Right forelimb (tissue), 1 donor: ENCODE measurements around the gene TIAM2.

Experiments used
- DNase-seq: peaks from one replicate; pipeline ENCODE4 v3.0.0-alpha.2; 2018

The TIAM2 gene

DNA sequence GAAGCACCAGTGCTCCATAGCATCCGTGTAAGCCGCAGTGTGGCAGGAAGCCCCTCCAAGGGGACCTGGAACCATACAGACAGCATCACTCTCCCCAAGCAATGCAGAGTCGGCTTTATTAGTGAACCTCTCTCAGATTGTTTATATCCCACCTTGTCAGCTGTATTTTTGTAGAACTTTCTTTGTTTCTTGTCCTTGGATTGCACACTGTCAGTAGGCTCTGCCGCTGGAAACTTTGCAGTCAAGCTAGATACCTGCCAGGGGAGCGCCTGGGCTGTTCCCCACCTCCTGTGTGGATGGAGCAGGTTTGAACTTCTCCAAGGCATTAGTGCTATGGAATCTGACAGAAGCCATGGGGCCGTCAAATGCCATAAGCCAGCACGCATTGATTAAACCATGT lies 250.1 kb downstream of the TIAM2 start:
- DNase-seq, result no peak

DNA sequence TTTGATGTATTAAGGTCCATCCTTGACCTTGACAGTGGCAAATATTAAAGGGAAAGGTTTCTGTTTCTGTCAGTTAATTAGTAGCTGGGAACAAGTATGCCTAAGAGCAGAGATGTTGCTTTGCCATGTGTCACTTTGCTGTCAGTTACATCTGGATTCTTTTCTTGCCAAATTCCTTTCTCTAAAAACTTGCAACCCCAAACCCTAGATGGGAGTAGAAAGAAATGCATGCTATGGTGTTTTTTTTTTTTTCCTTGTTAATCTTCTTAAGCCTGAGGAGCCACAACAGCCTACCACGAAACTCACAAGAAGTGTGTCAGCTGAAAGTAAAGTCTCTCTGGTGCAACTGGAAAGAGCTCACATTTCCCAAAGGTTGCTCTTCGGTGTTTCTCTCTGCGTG lies 250.7 kb downstream of the TIAM2 start:
- DNase-seq, result no peak

DNA sequence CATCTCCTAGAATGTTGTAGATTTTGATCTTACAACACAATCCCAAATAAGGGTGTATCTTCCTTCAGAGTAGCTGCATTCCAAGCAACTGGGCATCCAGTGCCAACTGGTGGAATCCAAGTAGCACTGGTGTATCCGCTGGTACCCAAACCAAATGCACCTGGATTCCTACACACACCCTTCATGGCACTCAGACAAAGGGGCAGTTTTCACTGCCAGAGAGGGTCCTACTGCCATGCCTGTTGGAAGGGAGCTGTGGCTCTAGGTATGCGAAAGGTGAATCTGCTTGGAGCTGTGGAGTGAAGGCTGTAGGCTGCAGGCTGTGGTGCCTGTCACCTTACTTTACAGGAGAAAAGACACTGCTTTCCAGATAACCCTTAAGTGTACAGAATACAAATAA lies 251.7 kb downstream of the TIAM2 start:
- DNase-seq, result no peak

DNA sequence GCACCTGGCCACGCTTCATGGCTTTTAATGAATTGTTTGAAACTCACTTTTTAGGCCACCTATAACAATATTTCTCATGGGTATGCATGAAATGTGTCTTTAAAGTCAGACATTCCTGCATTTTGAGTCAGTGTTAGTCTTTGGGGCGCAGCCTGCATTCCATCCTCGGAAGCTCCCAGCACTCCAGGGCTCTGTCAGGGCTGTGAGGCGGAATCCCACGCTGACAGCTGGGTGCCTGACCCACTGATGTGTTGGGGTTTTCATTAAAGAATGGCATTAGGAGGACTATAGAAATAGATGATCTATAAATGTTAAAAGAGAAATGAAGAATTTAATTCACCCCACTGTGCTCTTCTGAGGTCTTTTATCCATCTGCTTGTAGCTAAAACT lies 252.5 kb downstream of the TIAM2 start:
- DNase-seq, result no peak

DNA sequence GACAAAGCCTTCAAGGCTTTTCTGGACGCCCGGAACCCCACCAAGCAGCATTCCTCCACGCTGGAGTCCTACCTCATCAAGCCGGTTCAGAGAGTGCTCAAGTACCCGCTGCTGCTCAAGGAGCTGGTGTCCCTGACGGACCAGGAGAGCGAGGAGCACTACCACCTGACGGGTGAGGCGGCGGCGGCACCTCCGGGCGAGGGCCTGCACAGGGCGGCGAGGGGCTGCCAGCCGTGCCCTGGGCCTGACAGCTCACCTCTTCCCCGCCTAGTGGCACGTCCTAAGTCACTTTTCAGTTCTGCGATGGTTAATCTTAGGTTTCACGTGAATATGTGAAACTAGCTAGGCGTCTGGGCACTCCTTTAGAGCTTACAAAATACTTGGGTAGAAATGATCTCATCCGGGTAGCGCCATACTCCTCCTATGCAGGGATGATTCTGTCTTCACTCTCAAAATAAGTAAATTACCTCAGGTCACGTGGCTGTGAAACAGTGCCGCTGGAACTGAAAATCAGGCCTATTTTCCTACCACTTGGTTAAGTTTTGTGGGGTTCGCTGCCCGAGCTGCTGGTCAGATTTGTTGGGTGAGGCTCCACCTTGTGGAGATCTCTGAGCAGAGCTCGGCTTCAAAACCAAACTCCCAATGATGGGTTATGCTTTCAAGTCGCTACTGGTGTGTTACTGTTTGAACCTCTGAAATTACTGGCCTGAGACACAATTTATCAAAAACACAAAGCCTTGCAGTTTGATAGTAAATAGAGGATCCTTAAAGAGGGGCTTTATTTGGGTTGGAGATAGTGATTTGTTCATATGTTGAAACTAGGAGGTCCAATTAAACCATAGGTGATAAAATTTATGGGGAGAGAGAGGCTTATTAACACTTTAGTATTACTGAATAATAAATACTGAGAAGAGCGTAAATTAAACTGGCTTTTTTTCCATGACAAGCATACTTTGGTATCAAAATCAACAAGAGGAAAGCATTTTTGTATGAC lies 253.2 kb downstream of the TIAM2 start:
- DNase-seq, result peak; percentile 64

DNA sequence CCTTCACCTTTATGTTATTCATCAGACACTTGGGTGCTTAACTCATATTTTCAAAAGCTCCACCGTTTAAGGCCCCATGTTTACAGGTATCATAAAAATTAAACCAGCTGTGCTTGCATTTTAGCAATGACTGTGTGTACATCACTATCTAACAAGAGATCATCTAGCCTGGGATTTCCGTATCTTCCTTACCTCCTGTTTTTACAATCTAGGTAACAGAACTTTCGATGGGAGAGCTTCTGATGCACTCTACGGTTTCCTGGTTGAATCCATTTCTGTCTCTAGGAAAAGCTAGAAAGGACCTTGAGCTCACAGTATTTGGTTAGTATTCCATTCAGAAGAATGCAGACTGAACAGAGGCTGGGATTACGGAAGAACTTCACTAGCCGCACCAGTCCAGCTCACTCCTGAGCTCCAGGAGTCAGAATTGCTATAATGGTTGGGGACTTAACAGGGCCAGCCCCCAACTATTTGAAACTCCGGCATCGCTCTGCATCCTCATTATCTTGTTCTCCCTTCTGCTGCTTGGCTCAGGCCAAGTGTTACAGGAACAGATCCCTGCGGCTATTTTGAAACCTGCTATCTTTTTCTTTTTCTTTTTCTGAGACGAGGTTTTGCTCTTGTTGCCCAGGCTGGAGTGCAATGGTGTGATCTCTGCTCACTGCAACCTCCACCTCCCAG lies 255.7 kb downstream of the TIAM2 start:
- no peak for DNase-seq

DNA sequence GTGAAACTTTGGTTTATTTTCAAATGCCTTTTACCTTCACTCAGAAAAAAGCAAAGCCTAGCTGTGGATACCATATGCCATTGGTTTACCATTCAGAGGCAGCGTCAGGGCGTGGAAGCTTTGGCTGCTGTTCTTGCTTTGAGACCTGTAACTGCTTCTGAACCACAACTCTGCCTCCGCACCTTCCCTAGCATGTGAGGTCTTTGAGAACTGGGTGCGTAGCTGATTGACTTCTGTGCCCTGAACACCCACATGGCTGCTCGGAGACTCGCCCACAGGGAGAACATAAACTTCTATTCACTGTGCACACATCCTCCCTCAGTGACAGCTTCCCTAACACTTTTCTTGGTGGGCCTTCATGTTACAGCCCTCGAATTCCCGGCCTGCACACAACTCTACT lies 257.5 kb downstream of the TIAM2 start:
- no peak for DNase-seq

DNA sequence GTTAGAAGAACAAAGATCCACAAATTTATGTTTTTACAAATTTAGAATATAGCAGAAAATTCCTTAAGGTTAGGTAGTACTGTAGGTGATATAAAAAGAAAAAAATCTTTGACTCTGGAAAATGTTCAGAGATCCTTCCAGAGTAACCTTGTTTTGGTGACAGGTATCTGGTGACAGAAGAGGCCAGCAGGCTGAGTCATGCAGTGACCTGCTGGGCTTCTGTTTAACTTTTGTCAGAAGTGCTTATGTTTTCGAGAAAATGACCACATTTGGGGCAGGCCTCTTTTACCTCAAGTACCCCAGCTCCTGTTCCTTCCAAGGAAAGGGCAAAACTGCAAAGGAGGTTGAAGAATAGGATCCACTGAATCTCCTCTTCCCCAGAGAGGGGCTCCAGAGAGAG lies 258.2 kb downstream of the TIAM2 start:
- DNase-seq, result no peak

DNA sequence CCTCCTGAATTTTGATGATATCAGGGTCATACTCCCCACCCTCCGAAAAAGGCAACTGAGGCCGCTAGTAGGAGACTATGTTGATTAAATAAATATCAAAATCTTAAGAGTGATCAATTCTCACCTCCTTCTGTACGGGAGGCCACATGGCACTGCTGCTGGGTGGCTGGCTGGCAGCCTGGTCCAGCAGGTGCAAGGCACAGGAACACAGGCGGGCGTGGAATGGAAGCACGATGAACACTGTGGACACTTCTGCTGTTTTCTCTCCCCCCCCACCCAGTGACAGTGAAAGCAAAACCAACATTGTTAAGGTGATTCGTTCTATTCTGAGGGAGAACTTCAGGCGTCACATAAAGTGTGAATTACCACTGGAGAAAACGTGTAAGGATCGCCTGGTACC lies 259.0 kb downstream of the TIAM2 start:
- no peak for DNase-seq

DNA sequence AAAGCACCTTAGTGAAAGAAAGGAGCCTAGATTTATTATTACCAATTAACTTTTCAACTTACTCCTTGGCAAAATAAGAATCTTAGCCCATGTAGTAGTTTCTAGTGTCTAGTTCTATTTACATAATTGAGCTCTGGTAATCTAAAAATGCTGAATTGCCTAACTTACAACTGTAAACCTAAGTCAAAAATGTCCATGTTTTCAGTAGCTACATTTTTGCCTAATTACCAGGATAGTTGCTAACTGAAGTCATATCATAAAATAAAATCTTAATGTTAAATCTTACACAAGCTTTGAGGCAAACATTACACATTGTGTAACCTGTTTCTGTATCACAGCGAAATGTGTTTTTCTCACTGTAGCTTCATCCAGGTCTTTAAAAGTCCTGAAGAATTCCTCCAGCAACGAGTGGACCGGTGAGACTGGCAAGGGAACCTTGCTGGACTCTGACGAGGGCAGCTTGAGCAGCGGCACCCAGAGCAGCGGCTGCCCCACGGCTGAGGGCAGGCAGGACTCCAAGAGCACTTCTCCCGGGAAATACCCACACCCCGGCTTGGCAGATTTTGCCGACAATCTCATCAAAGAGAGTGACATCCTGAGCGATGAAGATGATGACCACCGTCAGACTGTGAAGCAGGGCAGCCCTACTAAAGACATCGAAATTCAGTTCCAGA lies 261.1 kb downstream of the TIAM2 start:
- DNase-seq, result no peak

DNA sequence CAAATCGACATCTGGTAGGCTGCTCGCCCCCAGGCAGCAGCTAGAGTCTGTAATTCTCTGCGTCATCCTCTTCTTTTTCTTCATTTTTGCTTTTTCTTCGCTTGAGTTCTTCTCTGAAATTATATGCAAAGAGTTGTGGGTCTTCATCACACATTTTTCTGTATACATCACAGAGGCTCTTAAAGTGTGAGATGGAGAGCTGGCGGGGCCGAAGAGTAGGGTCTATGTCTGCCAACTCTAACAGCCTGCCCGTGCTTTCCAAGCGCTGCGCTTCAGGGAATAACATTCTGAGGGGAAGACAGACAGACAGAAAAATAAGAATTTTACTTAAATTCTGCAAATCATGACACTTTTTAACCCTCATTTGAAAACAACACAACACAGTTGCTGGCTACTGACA lies 262.7 kb downstream of the TIAM2 start:
- DNase-seq, result no peak

DNA sequence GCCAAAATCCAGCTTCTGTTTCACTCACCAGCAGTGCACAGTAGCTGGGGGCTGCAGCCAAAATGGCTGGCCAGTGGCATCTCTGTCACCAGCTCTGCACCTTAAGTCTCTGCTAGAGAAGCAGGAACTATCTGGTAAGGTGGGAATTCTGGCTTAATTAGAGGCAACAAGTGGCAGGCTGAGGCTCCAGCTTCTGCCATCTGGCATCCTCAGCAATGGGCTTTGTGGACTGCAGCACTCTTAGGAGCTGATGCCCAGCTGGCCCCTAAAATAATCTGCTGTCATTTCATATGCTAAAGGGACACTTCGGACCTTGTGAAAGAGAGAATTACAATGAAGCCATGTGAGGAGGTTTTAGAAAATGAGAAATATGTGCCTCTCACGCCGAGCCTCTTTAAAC lies 264.1 kb downstream of the TIAM2 start:
- no peak for DNase-seq

DNA sequence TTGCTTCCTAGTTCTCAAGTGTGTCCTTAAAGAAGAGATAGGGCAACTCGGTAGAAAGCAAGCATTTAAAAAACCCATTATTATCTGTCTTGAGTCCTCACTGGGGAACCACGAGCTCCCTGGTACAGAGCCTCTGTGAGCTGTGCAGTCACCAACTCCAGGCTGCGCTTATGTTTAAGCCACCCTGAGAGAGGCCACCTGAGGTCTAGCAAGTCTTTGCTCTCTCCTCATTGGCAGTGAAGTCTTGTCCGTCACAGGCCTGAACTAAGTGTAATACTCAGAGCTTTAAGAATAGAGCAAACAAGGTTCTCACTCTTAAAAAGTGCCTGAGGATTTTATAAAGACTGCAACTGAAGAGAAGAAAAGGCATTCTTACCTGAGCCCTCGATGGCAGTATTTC lies 264.8 kb downstream of the TIAM2 start:
- DNase-seq, result no peak

DNA sequence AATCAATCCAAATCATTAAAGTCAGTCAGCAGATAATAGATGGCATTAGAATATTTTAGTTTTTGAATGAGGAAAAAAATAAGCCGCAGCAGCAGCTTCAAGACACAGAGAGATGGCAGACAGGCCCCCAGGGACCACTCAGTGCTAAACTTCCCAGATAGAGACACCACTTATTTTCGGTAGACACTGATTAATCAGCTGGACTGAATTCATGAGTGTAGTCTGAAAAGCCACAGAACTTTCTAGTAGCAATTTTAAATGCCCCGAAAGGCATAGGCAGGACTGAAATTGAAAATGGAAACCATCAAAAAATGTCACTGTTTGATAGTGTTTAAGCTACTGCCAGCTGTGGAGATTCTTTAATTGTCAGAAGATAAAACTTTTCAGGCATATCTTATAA lies 265.6 kb downstream of the TIAM2 start:
- DNase-seq, result no peak

DNA sequence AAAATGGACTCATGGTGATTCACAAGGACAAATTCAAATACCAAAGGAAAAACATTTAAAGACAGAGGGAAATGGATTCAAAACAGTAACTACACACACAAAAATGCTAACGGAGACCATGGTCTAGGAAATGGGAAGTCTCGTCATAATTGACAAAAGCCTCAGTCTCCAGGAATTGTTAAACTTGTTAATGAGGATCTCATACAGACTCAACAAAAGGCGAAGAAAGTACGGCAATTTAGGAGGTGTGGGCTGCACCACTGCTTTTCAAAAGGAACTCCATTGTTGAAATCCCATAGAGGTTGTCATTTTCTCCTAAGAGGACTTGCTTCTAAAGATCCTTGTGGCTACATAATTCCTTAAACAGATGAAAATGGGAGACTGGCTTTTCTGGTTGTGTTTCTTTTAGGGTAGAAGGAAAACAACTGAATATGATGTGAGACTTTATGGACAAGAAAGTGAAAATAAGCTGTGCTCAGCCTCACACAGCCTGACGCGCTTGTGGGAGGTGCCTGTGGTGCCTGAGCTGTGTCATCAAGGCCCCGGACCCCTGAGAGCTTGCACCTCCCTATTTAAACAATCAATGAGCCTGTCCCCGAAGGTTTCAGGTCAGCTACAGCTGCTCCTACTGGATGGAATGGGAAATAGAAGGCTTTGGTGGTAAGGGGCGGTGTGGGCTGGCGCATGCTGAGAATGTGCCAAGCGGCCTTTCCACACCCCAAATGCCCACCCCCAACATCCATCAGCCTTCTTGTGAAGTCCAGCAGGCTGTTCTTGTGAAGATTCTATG lies 266.2 kb downstream of the TIAM2 start:
- DNase-seq, result no peak

DNA sequence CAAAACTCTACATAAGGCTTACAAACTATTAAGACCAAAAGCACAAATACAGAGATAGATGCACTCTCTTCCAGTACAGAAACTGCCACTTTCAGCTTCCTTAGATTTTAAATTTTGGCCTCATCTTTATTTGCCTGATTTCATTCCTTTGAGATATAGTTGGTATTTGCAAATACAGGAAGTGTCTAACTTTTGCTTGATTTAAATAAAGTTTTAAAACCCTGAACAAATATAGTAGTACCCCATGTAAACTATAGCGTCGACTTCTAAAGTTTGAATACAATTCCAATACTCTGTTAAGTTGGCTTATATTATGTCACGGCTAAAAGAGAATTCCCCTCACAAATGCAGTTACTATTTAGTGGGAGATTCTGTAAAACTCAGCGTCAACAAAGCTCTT lies 267.5 kb downstream of the TIAM2 start:
- DNase-seq, result no peak

DNA sequence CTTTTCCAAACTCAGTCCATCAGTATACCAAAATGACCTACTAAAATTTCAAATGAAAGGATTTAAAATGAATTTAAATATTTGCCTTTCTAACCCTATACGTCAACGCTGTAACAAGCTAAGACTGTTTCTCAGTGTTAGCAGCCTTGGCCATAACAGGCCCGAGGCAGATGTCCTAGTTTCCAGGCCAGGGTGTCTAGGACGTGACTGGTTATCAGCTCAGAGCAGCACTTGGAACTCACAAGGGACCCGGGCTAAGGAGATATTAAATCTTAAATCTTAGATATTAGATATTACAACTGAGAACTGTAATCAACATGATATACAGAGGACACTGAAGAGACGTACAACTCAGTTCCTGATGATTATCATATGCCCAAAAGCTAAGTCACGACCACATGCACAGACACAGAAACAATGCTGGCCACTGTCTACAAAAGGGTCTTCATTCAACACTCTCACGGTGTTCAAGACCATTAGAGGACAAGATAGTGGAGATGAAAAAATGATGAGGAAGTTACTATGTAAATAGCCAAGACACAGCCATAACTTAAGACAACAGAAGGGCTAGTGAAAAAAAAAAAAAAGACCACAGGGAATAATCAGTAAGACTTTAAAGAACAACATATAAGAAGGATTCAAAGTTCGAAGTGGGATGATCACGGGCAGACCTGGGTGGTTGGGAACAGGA lies 268.4 kb downstream of the TIAM2 start, which contains the start of gene CLDN20:
TSS of gene CLDN20 (plus strand) at position 641 of the 691 bp plus-strand sequence. CDS start 11,707 bp downstream, outside the sequence.
- no peak for DNase-seq

DNA sequence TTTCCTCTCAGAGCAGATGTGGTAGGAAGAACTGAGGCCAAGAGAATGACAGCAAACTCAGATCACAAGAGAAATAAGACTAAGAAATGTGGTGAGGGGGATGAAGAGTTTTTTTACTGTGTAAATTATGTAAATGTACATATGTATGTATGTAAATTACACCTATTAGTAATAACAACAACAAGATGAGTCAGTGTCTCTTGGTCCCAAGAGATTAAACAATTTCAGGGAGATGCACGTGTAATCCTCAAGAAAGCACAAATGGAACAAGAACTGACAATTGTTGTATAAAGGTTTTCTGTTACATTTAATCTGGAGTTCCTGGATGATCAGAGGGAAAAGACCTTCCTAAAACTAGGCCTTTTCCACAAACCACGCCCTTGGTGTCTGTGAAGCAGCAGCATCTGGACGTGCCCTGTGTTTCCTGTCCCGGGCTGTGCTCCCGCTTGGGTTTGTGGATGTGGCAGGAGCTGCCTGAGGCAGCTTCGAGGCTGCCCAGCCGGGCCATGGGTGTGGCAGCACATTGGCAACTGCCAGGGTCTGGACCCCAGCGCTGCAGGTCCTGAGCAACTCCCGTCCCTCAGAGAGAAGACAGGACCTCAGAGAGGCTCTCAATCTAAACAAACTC lies 269.7 kb downstream of the TIAM2 start:
- no peak for DNase-seq

DNA sequence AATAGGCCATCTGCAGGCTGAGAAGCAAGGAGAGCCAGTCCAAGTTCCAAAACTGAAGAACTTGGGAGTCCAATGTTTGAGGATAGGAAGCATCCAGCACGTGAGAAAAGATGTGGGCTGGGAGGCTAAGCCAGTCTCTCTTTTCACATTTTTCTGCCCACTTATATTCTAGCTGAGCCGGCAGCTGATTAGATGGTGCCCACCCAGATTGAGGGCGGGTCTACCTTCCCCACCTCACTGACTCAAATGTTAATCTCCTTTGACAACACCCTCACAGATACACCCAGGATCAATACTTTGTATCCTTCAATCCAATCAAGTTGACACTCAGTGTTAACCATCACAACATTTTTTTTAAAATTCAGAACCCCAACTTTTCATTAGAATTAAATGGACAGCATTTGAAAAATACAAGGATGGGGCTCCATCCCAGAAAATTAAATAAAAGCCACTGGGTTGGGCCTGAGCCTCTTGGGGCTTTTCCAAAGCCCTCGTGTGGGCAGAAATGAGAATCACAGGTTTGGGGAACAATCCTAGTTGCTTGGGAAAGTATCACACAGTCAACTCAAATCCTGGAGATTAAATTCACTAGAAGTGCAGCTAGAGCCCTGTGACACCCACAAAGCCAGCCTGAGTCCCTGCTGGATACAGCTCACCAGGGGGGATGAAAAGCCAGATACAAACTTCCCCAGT lies 270.9 kb downstream of the TIAM2 start:
- DNase-seq, result no peak

DNA sequence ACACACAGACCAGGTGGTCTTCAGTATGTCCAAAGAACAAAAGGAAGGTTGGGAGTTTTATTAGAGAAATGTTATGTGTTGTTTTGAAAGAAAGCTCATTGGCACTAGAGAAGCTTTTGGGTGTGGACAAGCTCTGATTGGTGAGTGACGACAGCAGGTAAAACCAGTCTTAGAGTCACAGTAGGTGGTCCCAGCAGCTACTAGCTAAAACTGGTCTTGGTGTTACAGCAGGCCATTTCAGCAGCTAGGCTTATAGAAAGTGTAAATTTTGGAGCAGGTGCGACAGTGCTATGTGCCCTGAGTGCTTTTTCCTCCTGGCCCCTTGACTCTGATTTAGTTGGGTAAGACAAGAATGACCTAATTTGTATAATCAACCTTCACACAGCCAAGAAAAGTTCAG lies 272.3 kb downstream of the TIAM2 start:
- DNase-seq, result no peak
